BJ (cell line): ENCODE measurements around the gene KIFC1. TPM values are rescaled to one million over a fixed set of nuclear protein-coding genes. Genes with fewer than 3 reads are reported as not detected.

ENCODE experiments used
- CTCF ChIA-PET: fragments of 350-600 bp; formaldehyde crosslinking; extraction: SDS; loops from one replicate; lab custom pipeline; 2021; ENCODE audit warnings: antibody characterized with exemption, inconsistent platforms; lab: Yijun Ruan, JAX
- POLR2A ChIA-PET: fragments of 300-600 bp; sonication (Branson Sonifier 250); formaldehyde crosslinking; extraction: SDS; loops from one replicate; lab custom pipeline; 2021; ENCODE audit warnings: antibody characterized with exemption; lab: Charles Lee
- DNase-seq: peaks from one replicate; pipeline ENCODE4 v3.0.0-alpha.2; 2011; ENCODE audit warnings: low read depth
- H3K27me3 ChIP-seq: 2 replicates; pipeline ENCODE4 v1.6.0; 2011; ENCODE audit warnings: low read length; ENCODE audit not compliant: control insufficient read depth, insufficient read depth
- H3K36me3 ChIP-seq: 2 replicates; pipeline ENCODE4 v1.5.1; 2011; ENCODE audit warnings: low read length; ENCODE audit not compliant: control insufficient read depth, insufficient read depth
- H3K4me3 ChIP-seq: 2 replicates; pipeline ENCODE4 v1.5.1; 2011; ENCODE audit warnings: low read depth, mild to moderate bottlenecking, control low read depth, low read length
- polyA plus RNA-seq: library from polyadenylated mRNA; depleted of rRNA; stranded (reverse); fragments of >200 nt; gene quantifications from 2 replicates; pipeline ENCODE4 v1.2.3, GENCODE V29; 2011
- TF ChIP-seq, protein P1 (sequence below): IDR thresholded peaks from 2 replicates; pipeline ENCODE4 v1.5.1; 2011; ENCODE audit warnings: low read depth, mild to moderate bottlenecking, control low read depth, inconsistent platforms, low read length, moderate library complexity; ENCODE audit not compliant: insufficient read depth

Gene KIFC1
- polyA plus RNA-seq, 1 experiment, result 32.4 TPM

DNA sequence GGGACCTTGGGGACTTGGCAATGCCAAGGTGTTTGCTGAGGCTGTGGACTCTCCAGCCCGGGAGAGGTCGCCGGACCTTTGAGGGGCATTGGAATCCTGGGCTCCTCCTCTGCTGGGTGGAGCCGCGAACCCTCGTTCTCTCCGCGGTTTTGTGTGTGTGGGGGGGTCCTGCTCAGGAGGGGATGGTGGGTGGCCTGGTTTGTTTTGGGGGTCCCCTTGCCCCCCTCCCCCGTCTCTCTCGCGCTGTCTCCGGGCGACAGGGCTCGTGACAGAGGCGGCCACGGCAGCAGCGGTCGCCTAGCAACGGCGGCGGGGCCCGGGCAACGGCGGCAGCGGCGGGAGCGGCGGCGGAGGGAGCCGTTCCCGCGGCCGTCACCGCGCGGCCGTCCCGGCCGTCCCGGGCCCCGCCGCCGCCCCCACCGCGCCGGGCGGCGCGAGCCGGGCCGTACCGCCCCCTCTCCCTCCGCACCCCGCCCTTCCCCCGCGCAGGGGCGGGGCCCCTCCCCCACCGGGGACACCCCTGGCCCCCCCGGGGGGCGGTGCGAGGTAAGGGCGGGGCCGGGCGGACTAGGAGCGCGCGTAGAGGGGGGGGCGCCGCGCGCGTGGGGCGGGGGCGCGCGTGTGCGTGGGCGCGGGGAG, 36.1 kb downstream of the KIFC1 start:
- ChIA-PET CTCF (no interaction called here), POLR2A (no interaction called here)
- Histone ChIP-seq H3K36me3 (peaks cover 5% of the 10 kb centered on the region), H3K4me3 (peak overlapping the region; percentile 55), H3K27me3 (no peaks in the 10 kb centered on the region)
- TF ChIP-seq, protein P1, sequence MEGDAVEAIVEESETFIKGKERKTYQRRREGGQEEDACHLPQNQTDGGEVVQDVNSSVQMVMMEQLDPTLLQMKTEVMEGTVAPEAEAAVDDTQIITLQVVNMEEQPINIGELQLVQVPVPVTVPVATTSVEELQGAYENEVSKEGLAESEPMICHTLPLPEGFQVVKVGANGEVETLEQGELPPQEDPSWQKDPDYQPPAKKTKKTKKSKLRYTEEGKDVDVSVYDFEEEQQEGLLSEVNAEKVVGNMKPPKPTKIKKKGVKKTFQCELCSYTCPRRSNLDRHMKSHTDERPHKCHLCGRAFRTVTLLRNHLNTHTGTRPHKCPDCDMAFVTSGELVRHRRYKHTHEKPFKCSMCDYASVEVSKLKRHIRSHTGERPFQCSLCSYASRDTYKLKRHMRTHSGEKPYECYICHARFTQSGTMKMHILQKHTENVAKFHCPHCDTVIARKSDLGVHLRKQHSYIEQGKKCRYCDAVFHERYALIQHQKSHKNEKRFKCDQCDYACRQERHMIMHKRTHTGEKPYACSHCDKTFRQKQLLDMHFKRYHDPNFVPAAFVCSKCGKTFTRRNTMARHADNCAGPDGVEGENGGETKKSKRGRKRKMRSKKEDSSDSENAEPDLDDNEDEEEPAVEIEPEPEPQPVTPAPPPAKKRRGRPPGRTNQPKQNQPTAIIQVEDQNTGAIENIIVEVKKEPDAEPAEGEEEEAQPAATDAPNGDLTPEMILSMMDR, result no peak; the same call in 1 of the 2 replicates
- no peak for DNase-seq

DNA sequence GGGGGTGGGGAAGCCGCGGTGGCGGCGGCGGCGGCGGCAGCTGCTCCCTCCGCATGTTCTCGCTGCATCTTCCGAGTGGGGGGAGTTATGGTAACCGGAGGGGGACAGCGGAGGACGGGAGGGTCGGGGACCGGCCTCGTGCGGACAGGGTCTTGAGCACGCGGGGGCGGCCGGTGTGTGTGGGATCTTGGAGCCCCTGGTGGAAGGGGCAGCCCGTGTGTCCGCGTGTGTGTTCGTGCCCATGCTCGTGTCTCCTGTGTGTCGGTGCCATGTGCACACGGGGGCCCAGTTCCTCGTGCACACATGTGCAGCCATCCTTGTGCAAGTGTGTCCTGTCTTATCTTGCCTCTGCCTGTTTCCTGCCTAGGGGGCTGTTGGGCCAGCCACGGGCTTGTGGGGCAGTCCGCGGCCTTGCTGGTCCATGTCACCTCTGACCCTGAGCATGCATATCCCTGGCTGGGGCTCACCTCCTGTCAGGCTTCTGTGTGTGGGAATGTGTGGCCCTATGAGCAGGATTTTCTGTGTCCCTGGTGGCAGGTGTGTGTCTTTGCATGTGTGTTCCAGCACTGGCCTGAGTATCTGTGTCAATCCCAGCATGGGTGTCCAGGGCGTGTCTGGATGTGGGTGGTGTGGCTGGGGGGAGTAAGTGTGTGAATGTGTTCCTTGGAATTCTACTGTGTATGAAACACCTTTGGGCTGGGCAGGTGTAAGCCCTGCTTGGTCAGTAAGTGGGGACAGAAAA, 36.8 kb downstream of the KIFC1 start:
- TF ChIP-seq, protein P1, result peak; percentile 34
- Histone ChIP-seq H3K4me3 (peak overlapping the region; percentile 55), H3K36me3 (peaks cover 11% of the 10 kb centered on the region), H3K27me3 (no peaks in the 10 kb centered on the region)
- no peak for DNase-seq
- ChIA-PET POLR2A (no interaction called here), CTCF (interaction anchor here (0.6 to 1.0 kb wide), 3 partner anchors 23 to 224 kb away, joined by 3 read pairs; partner anchors contain the start of gene HSD17B8)

DNA sequence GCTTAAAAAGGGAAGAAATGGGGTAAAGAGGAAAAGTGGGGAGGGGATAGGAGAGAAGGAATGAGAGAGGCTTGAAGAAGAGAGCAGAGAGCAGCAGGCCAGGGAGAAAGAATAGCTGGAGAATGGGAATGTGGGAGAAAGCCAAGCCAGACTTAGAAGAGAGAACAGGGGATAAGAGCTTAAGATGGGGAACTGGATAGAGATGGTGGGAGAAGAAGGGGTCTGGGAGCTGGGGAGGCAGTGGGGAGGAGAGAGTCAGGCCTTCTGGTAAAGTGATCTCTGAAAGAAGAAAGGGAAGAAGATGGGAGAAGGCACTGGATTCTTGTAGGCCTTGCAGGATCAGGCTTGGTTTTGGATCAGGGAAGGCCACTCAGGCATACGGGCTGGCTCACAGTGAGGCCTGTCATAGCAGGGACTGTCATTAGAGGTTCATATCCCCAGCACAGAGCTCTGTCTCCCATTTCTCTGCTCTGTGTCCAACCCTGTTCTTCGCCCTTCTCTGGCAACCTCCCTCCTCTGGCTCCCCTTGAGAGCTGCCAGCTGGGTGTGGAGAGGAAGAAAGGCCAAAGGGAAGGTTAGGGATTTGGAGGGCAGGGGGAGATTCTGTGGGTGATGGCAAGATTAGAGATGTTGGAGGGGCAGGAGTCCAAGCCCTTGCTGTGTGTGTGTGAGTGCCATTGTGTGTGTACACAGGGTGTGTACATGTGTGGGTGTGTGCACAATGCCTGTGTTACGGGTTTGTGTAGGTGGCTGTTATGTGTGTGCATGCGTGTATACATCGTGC, 37.5 kb downstream of the KIFC1 start:
- ChIA-PET CTCF (interaction anchor here (0.6 to 1.0 kb wide), 4 partner anchors 24 to 225 kb away, joined by 3 read pairs; partner anchors contain the start of gene HSD17B8), POLR2A (no interaction called here)
- TF ChIP-seq, protein P1, result no peak
- DNase-seq, result no peak
- no peaks in the 10 kb centered on the region for H3K27me3 ChIP-seq
- no peak overlapping the region for H3K4me3 ChIP-seq
- peaks cover 8% of the 10 kb centered on the region for H3K36me3 ChIP-seq

DNA sequence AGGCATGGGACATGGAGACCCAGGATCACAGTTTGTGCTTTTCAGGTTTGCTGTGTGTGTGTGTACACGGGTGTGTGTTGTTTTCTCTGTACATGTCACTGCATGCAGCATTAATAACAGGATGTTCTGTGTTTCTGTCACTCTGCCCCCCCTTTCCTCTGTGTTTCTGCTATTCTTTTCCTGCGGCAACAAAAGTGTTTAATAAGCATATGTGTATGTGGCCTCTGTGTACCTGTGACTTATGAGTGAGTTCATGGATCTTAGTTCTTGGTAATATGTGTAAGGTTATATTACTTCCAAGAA, 38.1 kb downstream of the KIFC1 start:
- H3K27me3 ChIP-seq, result no peaks in the 10 kb centered on the region
- CTCF ChIA-PET, result interaction anchor here (0.6 to 0.9 kb wide), 3 partner anchors 46 to 147 kb away, joined by 3 read pairs; no protein-coding TSS in a partner anchor
- peaks cover 8% of the 10 kb centered on the region for H3K36me3 ChIP-seq
- TF ChIP-seq, protein P1, result no peak
- no peak overlapping the region for H3K4me3 ChIP-seq
- POLR2A ChIA-PET, result no interaction called here
- DNase-seq, result no peak

DNA sequence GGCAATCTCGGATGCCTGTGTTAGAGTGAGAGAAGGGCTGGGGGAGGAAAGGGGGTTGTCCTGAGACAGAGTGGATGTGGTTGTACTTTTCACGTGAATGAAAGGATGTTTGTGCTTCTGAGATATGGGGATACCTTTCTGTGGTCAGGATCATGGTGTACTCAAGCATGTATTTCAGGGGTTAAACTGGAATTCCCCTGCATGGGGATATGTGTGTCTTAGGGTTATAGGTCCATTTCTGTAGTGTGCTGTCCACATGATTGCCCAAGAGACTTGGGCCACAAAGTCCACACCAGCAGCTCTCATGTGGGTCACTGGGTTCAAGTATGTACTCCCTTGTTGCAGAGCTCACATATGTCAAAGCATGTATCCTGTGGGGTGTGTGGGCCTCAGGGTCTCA, 38.7 kb downstream of the KIFC1 start:
- TF ChIP-seq, protein P1, result no peak
- H3K4me3 ChIP-seq, result no peak overlapping the region
- POLR2A ChIA-PET, result no interaction called here
- H3K36me3 ChIP-seq, result peaks cover 11% of the 10 kb centered on the region
- CTCF ChIA-PET, result interaction anchor here (0.6 to 1.3 kb wide), 3 partner anchors 12 to 146 kb away, joined by 3 to 6 read pairs (median 3); partner anchors contain the start of gene CUTA
- no peaks in the 10 kb centered on the region for H3K27me3 ChIP-seq
- no peak for DNase-seq
